HG03354 (cell line): ENCODE measurements around the gene GHITM.

ENCODE experiments used
- ATAC-seq: cut with Tn5 transposase; IDR thresholded peaks from one replicate; pipeline ENCODE4 v1.9.1; 2021; ENCODE audit warnings: mild to moderate bottlenecking; ENCODE audit not compliant: unreplicated experiment, poor library complexity, severe bottlenecking

The GHITM gene

DNA sequence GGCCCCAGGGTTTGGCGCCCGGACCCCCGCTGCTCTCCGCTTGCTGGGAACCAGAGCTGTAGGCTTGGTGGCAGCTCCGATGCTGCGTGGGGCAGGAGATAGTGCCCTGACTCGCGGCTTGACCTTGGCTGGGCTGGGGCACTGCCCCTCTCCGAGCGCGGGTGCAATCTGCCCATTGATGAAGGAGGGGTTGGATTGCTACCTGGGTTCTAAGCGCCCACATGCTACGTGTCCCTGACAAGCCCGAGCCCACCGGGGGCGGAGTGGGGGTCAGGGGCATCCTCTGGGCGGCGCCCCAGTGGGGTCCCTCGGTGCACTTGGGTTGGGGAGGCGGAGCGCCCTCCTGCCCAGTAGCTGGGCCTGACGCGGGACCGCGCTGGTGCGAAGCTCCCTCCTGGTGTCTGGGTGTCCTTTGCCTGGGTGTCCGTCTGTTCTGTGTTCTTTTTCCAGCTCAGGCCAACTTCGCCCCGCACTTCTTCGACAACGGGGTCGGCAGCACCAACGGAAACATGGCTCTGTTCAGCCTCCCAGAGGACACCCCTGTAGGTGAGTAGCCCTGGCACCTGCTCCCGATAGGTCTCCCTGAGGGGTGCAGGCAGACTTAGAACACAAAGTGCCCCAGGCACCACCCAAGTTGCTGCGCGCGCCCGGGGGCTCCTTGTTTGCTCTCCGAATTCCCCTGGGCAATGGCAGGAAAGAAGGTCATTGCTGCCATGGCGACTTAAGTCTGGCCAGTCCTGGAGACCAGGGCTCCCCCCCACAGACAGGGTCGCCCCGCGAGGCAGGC lies 55.9 kb downstream of the GHITM start:
- ATAC-seq = peak; percentile 2

DNA sequence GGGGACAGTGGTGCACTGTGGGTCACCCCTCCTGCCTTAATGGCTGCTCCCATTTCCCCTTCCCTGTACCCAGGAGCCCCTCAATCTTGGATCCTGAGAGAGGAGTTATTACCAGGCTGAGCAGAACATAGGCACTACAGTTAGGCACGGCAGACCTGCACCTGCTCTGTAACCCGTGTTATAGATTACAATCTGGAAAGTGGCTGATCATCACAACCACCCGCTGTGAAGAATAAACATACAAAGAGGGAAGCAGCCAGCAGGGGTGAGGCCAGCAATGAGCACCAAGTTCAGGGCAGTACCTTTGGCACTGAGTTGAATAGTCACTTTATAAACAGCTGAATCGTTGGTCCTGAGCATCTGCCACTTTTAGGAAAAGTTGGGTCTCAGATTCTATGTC lies 56.8 kb downstream of the GHITM start:
- no peak for ATAC-seq

DNA sequence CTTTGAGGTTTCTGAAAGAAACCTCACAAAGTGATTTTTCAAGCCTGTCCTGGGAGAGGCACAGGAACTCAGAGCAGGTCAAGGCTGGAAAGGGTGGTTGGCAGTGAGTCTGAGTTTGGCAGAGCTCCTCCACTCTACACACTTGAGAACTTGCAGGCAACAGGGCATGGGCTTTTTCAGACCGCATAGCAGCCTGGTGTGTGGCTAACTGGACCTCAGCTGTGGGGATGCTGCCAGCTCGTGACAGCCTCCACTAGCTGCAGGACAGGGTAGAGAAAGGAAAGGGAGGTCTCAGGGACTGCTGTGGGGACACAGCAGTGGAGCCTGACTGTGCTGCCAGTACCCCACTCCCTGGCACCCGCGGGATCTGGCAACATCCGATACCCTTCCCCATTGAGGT lies 57.6 kb downstream of the GHITM start:
- ATAC-seq = no peak

DNA sequence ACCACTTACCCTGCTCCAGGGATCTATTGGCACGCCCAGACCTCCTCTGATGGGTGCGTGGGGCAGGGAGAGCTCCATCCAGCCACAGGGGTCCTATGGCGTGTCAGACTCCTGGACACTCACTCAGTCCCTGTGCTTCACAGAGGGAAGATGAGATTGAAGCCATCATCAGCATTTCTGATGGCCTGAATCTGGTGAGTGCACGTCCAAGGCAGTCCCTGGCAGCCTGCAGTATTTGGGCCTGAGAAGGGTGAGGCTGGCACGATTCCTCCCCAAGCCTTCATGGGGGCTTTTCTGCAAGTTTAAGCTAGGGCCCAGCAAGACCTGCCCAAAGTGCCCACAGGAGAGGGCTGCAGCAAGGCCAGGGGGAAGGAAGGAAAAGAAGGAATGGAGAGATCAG lies 58.3 kb downstream of the GHITM start:
- no peak for ATAC-seq

DNA sequence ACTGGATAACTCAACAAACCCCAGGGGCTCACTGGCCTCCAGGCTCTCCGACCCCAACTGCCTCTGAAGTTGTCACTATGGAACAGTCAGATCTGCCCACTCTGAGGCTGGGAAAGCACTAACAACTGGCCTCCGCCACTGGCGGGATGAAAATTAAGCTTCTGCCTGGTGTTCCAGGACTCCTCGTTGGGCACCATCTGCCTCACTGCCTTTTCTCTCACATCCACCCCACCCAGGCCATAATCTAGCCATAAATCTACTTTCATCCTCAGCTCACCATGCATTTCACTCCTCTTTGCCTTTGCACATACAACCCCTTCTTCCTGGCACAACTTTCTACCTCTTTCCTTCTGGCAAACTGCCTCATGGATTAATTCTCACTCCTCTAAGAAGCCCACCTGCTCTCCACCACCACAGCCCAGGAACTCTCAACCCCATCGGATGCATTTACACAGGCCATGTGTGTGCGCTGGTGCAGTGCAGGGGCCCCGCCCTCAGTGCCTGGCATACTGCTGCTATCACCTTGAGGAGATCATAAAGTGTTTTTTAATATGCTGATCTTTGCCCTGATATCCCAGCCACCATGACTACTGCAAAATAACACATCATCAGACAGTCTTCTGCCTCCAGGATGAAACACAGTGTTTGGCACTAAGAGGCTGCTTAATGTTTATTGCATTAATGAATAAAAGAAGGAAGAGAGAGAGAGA lies 59.1 kb downstream of the GHITM start:
- no peak for ATAC-seq

DNA sequence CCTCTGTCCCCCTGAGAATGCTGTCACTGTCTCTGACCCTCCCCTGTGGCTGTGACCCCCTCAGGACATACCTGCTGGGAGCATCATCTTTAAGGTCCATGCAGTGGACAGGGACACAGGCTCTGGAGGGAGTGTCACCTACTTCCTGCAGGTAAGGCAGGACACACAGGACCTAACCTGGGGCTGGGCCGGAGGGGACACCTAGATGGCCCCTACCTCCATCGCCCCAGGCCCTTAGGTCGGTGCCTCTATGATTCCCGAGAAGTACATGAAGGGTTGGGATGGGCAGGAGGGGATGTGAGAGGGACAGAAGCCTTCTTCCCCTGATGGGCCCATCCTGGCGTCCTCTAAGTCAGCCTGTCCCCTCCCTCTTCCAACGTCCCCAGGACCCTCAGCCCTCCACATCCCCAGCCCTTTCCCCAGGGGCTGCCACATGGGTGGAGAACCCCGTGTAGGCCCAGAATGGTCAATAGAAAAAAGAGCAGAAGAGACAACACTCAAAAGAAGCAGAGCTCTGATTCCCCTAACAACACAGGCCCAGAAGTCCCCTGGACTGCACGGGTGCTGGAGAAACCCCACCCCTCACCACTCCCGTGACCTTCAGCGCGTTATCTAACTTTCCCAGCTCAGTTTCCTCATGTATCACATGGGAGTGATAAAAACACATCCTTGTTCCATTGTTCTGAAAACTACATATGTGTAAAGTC lies 61.4 kb downstream of the GHITM start:
- no peak for ATAC-seq

DNA sequence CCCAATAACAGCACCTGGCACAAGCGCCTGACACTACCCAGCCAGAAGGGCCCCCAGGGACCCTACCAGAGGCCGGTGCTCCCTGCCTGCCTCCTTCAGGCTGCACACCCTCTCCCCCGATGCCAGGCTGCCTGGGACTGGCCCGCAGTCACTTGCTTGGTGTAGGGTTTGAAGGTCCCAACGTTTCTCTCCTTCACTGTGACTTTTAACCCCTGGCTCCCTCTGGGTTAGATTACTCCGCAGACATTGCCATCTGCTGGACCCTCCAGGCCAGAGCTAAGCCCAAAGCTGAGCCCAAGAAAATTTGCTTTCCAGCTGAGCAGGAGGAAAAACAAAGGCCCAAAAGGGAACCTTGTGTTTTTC lies 61.9 kb downstream of the GHITM start:
- ATAC-seq = no peak

DNA sequence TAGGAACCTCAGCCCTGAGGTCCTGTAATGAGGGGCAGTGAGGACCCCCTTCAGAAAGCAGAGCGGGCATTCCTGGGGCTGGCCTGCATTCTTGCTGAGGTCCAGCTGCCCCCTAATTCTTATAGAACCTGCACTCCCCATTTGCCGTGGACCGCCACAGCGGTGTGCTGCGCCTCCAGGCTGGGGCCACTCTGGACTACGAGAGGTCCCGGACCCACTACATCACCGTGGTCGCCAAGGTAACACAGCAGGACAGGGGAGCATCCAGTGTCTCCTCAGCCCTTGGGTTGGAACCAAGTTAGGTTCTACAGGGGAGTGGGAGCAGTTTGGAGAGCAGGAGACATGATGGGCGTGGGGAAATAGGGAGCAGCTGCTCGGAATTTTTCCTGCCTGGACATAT lies 62.4 kb downstream of the GHITM start:
- no peak for ATAC-seq

DNA sequence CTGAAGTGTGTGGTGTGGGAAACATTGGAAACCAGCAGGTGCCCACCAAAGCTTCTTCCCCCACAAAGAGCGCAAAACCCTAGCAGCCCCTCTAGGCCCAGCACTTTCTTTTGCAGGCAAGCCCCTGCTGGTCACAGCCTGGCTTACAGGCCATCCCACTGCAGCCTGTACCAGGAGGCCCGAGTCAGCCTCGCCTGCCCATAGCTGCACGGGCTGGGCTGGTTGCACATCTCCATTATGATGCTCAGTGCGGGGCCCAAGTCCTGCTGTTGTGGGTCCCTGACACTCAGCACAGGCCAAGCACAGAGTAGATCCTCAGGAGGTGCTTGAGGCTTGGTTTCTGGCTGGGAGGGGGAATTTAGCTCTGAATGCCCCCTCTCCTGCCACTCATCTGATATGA lies 63.0 kb downstream of the GHITM start:
- ATAC-seq = no peak
